Testis (tissue), 3 donors: ENCODE results near the gene HSD17B3. TPM values are rescaled to one million over a fixed set of nuclear protein-coding genes. Genes with fewer than 3 reads are reported as not detected.

Experiments
- DNase-seq: peaks from one replicate; pipeline ENCODE4 v3.0.0-alpha.2; 2019
- H3K27ac ChIP-seq, 2 donors: fragments of 200-600 bp; sonication (generic); one replicate each; pipeline ENCODE4 v1.5.1; 2019
- H3K27me3 ChIP-seq: fragments of 200-600 bp; sonication (generic); one replicate; pipeline ENCODE4 v1.5.1; 2019
- H3K36me3 ChIP-seq: fragments of 200-600 bp; sonication (generic); one replicate; pipeline ENCODE4 v1.5.1; 2017; ENCODE audit warnings: low read depth; ENCODE audit errors: missing control alignments
- H3K4me1 ChIP-seq: fragments of 200-600 bp; sonication (generic); one replicate; pipeline ENCODE4 v1.5.1; 2019
- H3K4me3 ChIP-seq, 2 donors: fragments of 200-600 bp; sonication (generic); one replicate each; pipeline ENCODE4 v1.5.1; 2017 to 2019
- H3K9me3 ChIP-seq: fragments of 200-600 bp; sonication (generic); one replicate; pipeline ENCODE4 v1.5.1; 2017
- POLR2A ChIP-seq: fragments of 450-650 bp; IDR thresholded peaks from one replicate; pipeline ENCODE4 v1.6.1; 2017; ENCODE audit warnings: antibody characterized with exemption, mild to moderate bottlenecking, moderate library complexity
- WGBS, 2 donors: methylation state at CpG; one replicate each; pipeline ENCODE4 v1.1.5; 2018; 5-methylcytosine and 5-hydroxymethylcytosine counted together
- intact Hi-C: fragments of 100-400 bp; cut with DNase I; formaldehyde crosslinking; loops from one replicate; pipeline ENCODE4 v1.15.1; 2023; ENCODE audit warnings: low total_unique reads
- polyA plus RNA-seq: library from polyadenylated mRNA; stranded (reverse); fragments of 350-450 nt; fragmentation: Illumina TruSeq; extraction: RNeasy Lipid Tissue Mini Kit (QIAGEN cat#74804); gene quantifications from one replicate; pipeline ENCODE4 v1.2.3, GENCODE V29; 2014; ENCODE audit warnings: low read depth, low replicate concordance; ENCODE audit not compliant: insufficient read depth
- total RNA-seq, 2 donors: library from RNA; depleted of rRNA; stranded (reverse); fragments of >200 nt; gene quantifications; one replicate each; pipeline ENCODE4 v1.2.3, GENCODE V29; 2016
- TF ChIP-seq, protein P1 (sequence below), 3 experiments: fragments of 450-650 bp in 2 of 3; fragments of 200-600 bp in 1 of 3; sonication (generic) in 1 of 3; IDR thresholded peaks; one replicate each; pipeline ENCODE4 v1.5.1; 2016 to 2019; ENCODE audit warnings: antibody characterized with exemption in 3 of 3, mild to moderate bottlenecking in 2 of 3, moderate library complexity in 1 of 3

Gene HSD17B3
- total and polyA plus RNA-seq, 3 donors from 2014 or later, result 103 to 159 (median 104) TPM

DNA sequence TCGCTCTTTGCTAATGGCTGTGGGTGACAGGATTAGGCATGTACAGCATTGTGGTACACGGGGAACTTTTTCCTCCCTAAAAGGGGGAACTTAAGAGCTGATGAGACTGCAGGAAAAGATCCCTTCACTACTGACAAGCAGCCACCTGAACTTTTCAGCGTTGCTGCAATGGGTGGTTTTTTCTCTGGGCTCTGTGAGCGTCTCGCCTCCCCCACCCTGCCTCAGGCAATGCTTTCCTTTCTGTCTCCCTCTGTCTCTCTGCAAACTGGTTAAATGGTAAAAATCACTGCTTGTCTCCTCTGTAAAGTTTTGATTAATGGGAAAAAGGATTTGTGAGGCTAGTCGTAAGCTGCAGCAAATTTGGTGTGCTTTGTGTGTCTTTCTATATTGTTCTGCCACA, 20.3 kb downstream of the HSD17B3 start:
- 91% methylated on average over 6 of the region's 6 CpGs for WGBS, 2 donors
- H3K36me3 ChIP-seq, result no peaks in the 10 kb centered on the region

DNA sequence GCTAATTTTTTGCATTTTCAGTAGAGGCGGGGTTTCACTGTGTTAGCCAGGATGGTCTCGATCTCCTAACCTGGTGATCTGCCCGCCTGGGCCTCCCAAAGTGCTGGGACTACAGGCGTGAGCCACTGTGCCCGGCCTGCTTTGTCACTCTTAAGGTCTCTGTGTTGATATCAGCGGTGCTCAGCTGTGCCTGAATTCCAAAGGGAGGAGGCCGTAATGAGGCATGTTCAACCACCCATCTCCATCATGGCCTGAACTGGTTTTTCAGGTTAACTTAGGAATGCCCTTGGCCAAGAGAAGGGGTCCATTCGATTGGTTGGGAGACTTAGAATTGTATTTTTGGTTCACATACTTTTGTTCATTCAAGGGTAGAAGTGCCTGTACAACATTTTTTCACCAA, 22.0 kb downstream of the HSD17B3 start:
- 95 to 96% methylated on average over 8 of the region's 8 CpGs for WGBS, 2 donors
- Histone ChIP-seq H3K27me3 (no peaks in the 10 kb centered on the region), H3K4me1 (no peaks in the 10 kb centered on the region), H3K36me3 (no peaks in the 10 kb centered on the region), H3K4me3 (no peak overlapping the region), H3K27ac (no peak overlapping the region), H3K9me3 (no peaks in the 10 kb centered on the region)
- no peak for DNase-seq
- intact Hi-C loops, result no loop called here
- TF ChIP-seq, protein P1, sequence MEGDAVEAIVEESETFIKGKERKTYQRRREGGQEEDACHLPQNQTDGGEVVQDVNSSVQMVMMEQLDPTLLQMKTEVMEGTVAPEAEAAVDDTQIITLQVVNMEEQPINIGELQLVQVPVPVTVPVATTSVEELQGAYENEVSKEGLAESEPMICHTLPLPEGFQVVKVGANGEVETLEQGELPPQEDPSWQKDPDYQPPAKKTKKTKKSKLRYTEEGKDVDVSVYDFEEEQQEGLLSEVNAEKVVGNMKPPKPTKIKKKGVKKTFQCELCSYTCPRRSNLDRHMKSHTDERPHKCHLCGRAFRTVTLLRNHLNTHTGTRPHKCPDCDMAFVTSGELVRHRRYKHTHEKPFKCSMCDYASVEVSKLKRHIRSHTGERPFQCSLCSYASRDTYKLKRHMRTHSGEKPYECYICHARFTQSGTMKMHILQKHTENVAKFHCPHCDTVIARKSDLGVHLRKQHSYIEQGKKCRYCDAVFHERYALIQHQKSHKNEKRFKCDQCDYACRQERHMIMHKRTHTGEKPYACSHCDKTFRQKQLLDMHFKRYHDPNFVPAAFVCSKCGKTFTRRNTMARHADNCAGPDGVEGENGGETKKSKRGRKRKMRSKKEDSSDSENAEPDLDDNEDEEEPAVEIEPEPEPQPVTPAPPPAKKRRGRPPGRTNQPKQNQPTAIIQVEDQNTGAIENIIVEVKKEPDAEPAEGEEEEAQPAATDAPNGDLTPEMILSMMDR (IDR thresholded peaks at IDR 0.05), result no peak
- no peak for TF ChIP-seq POLR2A

More for the DNA sequence above, 20.3 kb downstream of the HSD17B3 start:
- H3K27me3 ChIP-seq, result no peaks in the 10 kb centered on the region
- no peak overlapping the region for H3K4me3 ChIP-seq
- H3K9me3 ChIP-seq, result no peaks in the 10 kb centered on the region
- DNase-seq, result no peak
- H3K4me1 ChIP-seq, result no peaks in the 10 kb centered on the region
- TF ChIP-seq POLR2A, result no peak
- TF ChIP-seq, protein P1 (IDR thresholded peaks at IDR 0.05), result no peak
- intact Hi-C loops, result no loop called here
- H3K27ac ChIP-seq, result no peak overlapping the region

DNA sequence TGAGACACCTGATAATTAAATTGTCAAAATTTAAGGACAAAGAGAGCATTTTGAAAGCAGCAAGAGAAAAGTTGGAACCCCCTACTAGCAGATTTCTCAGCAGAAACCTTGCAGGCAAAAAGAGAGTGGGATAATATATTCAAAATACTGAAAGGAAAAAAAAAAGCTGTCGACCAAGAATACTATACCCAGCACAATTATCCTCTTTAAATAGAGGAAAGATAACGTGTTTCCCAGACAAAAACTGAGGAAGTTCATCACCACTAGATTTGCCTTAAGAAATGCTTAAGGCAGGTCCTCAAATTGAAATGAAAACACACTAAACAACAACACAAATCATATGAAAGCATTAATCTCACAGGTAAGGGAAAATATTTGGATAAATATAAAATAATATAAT, 27.0 kb downstream of the HSD17B3 start:
- TF ChIP-seq, protein P1 (IDR thresholded peaks at IDR 0.05), result no peak
- no peak for TF ChIP-seq POLR2A
- H3K36me3 ChIP-seq, result no peaks in the 10 kb centered on the region
- no peaks in the 10 kb centered on the region for H3K9me3 ChIP-seq
- intact Hi-C loops, result no loop called here
- no peak overlapping the region for H3K27ac ChIP-seq
- no peak for DNase-seq
- no peak overlapping the region for H3K4me3 ChIP-seq
- 80 to 89% methylated on average over 2 of the region's 2 CpGs for whole genome bisulfite sequencing, 2 donors
- H3K4me1 ChIP-seq, result no peaks in the 10 kb centered on the region
- no peaks in the 10 kb centered on the region for H3K27me3 ChIP-seq

DNA sequence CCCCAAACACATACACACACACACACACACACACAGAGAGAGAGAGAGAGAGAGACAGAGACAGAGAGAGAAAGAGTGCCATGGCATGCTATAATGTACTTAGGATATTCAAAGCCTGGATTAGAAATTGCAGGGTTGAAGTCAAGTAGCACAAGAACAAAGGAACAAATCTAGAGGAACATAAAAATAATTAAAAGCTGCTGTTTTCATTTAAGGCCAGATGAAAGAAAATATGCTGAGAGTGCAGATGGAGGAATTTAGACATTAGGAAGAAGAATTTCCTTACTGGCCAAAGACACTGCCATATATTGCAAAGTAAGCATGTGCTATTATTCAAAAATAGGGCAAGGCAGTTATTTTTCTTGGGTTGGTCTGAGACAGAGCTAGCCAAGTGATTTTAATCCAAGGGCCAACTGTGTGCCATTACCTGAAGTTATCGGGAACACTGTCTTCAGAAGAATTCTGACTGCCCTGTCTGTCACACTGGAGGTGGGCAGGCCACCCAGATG, 31.7 kb downstream of the HSD17B3 start:
- no peak overlapping the region for H3K27ac ChIP-seq
- intact Hi-C loops, result no loop called here

DNA sequence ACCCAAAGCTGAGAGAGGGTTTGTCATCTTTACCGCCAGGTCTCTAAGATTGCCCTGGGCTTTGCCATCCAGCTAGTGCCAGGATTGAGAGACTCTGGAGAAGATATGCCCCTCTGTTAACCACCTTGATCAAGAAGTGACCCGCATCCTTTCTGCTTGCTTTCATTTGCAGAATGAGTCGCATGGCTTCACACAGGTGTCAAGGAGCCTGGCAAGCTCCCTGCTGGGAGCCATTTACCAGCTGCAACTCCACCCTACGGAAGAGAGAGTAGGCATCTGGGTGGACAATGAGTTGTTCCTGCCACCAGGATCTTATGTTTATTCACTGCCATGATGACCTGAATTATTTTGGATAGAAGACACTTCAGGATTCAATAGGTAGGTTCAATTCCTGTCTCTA, 43.0 kb downstream of the HSD17B3 start:
- TF ChIP-seq, protein P1 (IDR thresholded peaks at IDR 0.05), result no peak
- no peak for TF ChIP-seq POLR2A
- Histone ChIP-seq H3K27me3 (no peaks in the 10 kb centered on the region), H3K9me3 (no peaks in the 10 kb centered on the region), H3K27ac (no peak overlapping the region), H3K4me3 (no peak overlapping the region), H3K36me3 (no peaks in the 10 kb centered on the region), H3K4me1 (peaks cover 19% of the 10 kb centered on the region)
- intact Hi-C loops, result no loop called here
- WGBS, 2 donors, result 91 to 95% methylated on average over 4 of the region's 4 CpGs
- DNase-seq, result no peak

More for the DNA sequence above, 31.7 kb downstream of the HSD17B3 start:
- Histone ChIP-seq H3K27me3 (no peaks in the 10 kb centered on the region), H3K4me3 (no peak overlapping the region), H3K4me1 (peaks cover 7% of the 10 kb centered on the region), H3K9me3 (no peaks in the 10 kb centered on the region), H3K36me3 (no peaks in the 10 kb centered on the region)
- 48 to 67% methylated on average over 1 of the region's 1 CpG for WGBS, 2 donors
- no peak for DNase-seq
- TF ChIP-seq POLR2A, result no peak
- TF ChIP-seq, protein P1 (IDR thresholded peaks at IDR 0.05), result no peak
